Measurements from ENCODE around the gene TRPM8. TPM values are rescaled to one million over a fixed set of nuclear protein-coding genes. Genes with fewer than 3 reads are reported as not detected.
"Not testable (repeated sequence)": the region's sequence is repeated elsewhere in the genome, so short reads cannot be mapped to it uniquely, and the experiment has no call there.

TRPM8 gene
- total RNA-seq, 1 donor from 2014 or later, result not detected

- DNase-seq (ENCODE audit: extremely low read depth, low read depth, low spot score), result no peak
These were observed 18.3 kb downstream of the TRPM8 start for GRCh38 chr2:233935426-233935825.

DNA sequence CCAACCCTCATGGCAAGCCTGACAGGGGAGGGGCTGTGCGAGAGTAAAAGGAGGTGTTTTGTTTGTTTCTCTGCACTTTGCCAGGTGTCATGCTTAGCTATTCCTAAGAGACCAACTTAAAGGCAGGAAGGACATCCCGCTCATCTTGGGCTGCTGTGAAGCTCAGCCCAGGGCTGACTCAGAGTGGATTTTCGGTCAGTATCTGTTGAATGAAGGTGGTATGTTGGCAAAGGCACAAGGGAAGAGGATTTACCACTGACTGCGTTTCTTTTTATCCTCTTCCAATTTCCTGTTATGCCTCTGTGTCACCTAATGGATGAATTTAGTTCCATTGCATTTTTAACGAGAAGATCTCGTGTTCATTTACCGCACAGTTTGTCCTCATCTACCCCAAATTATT lies 18.9 kb downstream of the TRPM8 start:
- DNase-seq (ENCODE audit: extremely low read depth, low read depth, low spot score), result no peak

- DNase-seq (ENCODE audit: extremely low read depth, low read depth, low spot score), result no peak
These were observed 21.6 kb downstream of the TRPM8 start for GRCh38 chr2:233938676-233939370.

GRCh38 chr2:233940376-233941276 lies 23.5 kb downstream of the TRPM8 start:
- no peak for DNase-seq (ENCODE audit: extremely low read depth, low read depth, low spot score)

DNA sequence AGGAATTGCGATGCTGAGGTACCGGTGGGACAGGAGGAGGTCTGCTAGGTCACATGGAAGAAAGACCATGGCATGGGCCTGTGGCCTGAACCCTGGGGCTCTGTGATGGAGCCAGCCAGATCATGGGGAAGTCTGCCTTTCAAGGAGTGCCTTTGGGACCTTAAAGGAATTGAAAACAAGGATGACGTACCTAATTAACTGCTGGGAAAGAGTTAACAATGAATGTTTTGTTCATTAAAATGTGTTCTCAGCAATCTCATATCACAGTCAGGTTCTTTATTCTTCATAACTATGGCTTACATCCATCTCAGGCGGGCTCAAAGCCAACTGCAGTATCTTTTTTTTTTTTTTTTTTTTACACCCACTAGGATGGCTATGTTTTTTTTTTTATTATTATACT lies 25.6 kb downstream of the TRPM8 start:
- no peak for DNase-seq (ENCODE audit: extremely low read depth, low read depth, low spot score)

DNA sequence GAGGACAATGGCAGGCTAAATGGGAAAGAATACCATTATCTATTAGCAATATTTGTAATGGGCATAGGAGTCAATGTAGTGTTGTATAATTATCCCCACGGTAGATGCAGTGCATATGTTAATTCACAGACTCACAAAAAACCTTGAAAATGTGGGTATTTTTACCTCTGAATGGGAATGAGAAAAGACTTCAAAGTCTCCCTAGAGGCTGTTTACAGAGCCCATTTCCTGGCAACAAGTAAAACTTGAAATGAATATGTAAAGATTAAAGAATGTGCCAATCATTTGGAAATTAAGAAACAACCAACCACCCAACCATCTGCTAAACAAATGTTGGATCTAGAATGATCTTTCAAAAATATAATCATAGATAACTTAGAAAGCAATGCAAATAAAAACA lies 27.1 kb downstream of the TRPM8 start:
- no peak for DNase-seq (ENCODE audit: extremely low read depth, low read depth, low spot score)

GRCh38 chr2:233944722-233945121 lies 27.5 kb downstream of the TRPM8 start:
- DNase-seq (ENCODE audit: extremely low read depth, low read depth, low spot score), result no peak

- DNase-seq (ENCODE audit: extremely low read depth, low read depth, low spot score), result no peak
These were observed 28.0 kb downstream of the TRPM8 start for GRCh38 chr2:233945146-233945545.

- DNase-seq (ENCODE audit: extremely low read depth, low read depth, low spot score), result no peak
These were observed 33.1 kb downstream of the TRPM8 start for GRCh38 chr2:233950078-233950825.

DNA sequence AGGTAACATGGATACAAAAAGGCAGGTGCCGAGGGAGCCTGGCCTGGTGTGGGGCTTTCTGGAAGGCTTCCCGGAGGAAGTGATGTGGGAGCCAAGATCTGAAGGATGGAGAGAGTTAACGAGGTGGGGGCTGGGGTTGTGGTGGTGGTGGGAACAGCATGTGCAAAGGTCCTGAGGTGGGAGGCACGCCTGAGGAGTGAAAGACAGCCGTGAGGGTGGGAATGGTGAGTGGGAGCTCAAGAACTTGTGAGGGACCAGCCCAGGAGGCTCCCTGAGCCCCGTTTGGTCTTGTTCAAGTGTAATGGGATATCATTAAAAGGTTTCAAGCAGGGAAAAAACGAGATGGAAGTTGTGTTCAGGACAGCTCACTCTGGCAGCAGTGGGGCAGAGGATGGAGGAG lies 35.2 kb downstream of the TRPM8 start:
- DNase-seq (ENCODE audit: extremely low read depth, low read depth, low spot score), result no peak

- no peak for DNase-seq (ENCODE audit: extremely low read depth, low read depth, low spot score)
These were observed 36.1 kb downstream of the TRPM8 start for GRCh38 chr2:233953087-233953801.

DNA sequence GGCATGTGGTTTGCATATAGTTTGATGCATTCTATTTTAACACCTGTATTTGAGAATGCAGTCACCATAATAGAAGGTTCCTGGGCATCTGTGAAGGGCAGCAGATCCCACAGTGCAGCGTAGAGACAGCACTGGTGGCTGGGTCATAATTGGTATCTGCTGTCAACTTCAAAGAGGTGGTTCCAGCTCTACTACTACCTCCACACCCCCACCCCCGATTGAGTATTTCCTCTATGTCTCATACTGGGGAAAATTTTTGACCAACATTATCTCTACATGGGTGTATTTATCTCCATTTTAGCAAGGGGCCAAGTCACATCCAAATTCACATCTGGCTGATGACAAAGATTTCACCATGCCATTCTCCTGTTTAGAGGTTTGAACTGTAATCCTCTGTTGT lies 43.0 kb downstream of the TRPM8 start:
- no peak for DNase-seq (ENCODE audit: extremely low read depth, low read depth, low spot score)

DNA sequence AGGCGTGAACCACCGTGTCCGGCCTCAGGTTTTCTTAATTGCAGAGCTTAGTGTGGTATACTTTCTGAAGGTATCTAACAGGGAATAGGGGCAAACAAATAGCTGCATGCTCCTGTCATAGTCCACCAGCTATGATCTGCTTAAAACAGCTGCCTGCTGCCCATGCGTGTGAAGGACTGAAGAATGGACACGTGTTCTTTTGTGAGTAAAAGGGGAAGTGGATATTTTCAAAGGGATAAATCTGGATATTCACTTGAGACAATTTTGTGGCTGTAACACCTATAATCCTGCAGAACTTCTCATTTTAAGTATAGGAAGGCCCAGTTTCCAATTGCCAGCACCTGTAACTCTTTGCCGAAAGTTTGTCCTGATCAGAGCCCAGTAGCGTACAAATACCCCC lies 44.7 kb downstream of the TRPM8 start:
- no peak for DNase-seq (ENCODE audit: extremely low read depth, low read depth, low spot score)

- DNase-seq (ENCODE audit: extremely low read depth, low read depth, low spot score), result no peak
These were observed 47.4 kb downstream of the TRPM8 start for GRCh38 chr2:233964581-233964980.

DNA sequence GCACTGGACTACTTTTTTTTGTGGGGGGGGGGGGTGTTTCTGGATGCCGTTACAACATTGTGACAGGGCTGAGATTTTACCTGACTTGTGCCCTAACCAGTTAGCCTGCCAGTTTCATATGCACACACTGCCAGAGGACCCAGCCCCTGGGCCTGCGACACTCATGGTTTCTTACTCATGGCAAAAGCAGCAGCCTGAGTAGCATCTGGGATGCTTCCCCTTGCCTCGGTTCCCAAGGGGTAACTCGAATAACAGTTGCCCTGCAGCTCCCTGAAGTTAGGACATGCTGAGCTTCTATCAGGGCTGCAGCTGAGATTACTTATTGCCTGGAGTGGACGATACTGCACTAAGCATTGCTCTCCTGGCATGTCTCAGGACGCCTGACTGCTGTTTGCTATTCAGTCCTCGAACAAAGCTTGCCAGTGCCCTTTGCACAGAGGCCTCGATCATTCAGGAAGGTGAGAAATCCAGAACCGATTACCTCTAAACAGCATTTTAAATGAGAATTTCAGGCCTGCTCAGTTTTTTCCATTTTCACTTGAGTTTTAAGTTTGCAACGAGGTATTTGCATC lies 47.9 kb downstream of the TRPM8 start:
- DNase-seq (ENCODE audit: extremely low read depth, low read depth, low spot score), result no peak

GRCh38 chr2:233965646-233966045 lies 48.5 kb downstream of the TRPM8 start:
- not testable (repeated sequence) for DNase-seq (ENCODE audit: extremely low read depth, low read depth, low spot score)

DNA sequence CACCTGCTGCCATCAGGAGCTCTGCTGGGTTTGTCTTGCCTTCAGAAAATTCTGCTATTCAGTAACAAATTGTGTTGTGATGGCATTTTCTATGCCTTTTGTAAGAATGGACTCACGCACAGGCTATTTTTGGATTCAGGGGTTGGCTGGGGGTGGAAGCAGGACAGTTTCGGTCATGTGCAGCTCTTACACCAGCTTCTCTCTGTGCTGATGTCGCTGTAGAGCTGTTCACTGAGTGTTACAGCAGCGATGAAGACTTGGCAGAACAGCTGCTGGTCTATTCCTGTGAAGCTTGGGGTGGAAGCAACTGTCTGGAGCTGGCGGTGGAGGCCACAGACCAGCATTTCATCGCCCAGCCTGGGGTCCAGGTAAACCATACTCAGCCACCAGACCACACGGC lies 49.2 kb downstream of the TRPM8 start:
- DNase-seq (ENCODE audit: extremely low read depth, low read depth, low spot score), result no peak

DNA sequence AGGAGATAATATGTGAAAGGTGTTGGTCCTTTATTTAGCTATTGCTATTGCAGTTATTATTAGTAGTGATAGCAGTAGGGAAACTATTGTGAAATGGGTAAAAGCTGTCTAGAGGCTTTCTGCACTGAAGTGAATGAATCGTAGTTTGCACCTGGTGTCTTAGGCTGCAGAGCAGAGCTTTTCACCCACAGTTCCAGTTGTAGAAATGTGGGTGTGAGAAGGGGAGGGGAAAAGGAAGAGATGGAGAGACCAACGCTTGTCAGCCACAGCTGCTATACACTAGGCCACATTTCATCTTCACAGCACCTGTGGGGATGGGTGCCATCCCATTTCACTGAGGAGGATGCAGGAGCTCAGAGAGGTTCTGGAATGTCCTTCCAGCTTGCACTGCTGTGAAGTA lies 50.0 kb downstream of the TRPM8 start:
- DNase-seq (ENCODE audit: extremely low read depth, low read depth, low spot score), result no peak

GRCh38 chr2:233968556-233968955 lies 51.4 kb downstream of the TRPM8 start:
- DNase-seq (ENCODE audit: extremely low read depth, low read depth, low spot score), result no peak

DNA sequence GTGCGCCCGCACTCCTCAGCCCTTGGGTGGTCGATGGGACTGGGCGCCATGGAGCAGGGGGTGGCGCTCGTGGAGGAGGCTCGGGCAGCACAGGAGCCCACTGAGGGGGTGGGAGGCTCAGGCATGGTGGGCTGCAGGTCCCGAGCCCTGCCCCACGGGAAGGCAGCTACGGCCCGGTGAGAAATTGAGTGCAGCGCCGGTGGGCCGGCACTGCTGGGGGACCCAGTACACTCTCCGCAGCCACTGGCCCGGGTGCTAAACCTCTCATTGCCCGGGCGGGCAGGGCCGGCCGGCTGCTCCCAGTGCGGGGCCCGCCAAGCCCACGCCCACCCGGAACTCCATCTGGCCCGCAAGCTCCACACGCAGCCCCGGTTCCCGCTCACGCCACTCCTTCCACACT lies 55.3 kb downstream of the TRPM8 start:
- DNase-seq (ENCODE audit: extremely low read depth, low read depth, low spot score), result not testable (repeated sequence)
